Nephron (organoid): ENCODE results near the gene CDH11.

ENCODE experiments used
- H3K27ac Mint-ChIP-seq, 3 experiments: 2 replicates each; pipeline ENCODE4 v1.8.0; 2020; ENCODE audit warnings: mixed read lengths in 3 of 3, mild to moderate bottlenecking in 2 of 3, moderate library complexity in 1 of 3
- H3K27me3 Mint-ChIP-seq: 2 replicates; pipeline ENCODE4 v1.8.0; 2021; ENCODE audit warnings: low read depth, mild to moderate bottlenecking, moderate library complexity, mixed read lengths
- H3K36me3 Mint-ChIP-seq: 2 replicates; pipeline ENCODE4 v1.8.0; 2020; ENCODE audit warnings: low read depth, mixed read lengths
- H3K4me1 Mint-ChIP-seq: 2 replicates; pipeline ENCODE4 v1.8.0; 2020; ENCODE audit warnings: mixed read lengths
- H3K4me3 Mint-ChIP-seq, 3 experiments: 2 replicates each; pipeline ENCODE4 v1.8.0; 2020; ENCODE audit warnings: mild to moderate bottlenecking in 3 of 3, mixed read lengths in 3 of 3, moderate library complexity in 2 of 3
- H3K9me3 Mint-ChIP-seq: 2 replicates; pipeline ENCODE4 v1.8.0; 2020; ENCODE audit warnings: mixed read lengths
- TF ChIP-seq, protein P1 (sequence below), 3 experiments: fragments of 200-600 bp; sonication (generic); IDR thresholded peaks; one replicate each; pipeline ENCODE4 v1.5.0; 2021; ENCODE audit warnings: antibody characterized with exemption in 3 of 3; ENCODE audit not compliant: unreplicated experiment in 3 of 3

Gene CDH11

DNA sequence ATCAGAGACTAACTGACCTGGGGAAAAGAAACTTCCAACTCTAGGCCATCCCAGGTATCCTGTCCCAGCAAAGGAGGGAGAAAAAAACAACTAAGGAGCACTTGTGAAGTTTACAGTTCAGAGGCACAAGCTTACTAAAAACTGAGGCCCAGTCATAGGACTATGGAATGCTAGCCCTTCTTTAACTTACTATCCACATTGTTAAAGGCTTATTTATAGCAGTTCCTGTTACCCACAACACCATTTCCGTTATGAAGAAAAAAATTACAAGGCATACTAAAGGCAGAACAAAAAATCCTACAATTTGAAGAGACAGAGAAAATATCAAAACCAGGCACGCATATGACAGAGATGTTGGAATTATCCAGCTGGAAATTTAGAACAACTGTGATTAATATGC is 159.1 kb downstream of the CDH11 start:
- Mint-ChIP-seq H3K9me3 (no peaks in the 10 kb centered on the region), H3K36me3 (peaks cover 68% of the 10 kb centered on the region), H3K4me3 (no peak overlapping the region), H3K27me3 (no peaks in the 10 kb centered on the region), H3K27ac (peak overlapping the region; percentile 37 to 75 (median 69)), H3K4me1 (peaks cover 37% of the 10 kb centered on the region)
- TF ChIP-seq, protein P1, sequence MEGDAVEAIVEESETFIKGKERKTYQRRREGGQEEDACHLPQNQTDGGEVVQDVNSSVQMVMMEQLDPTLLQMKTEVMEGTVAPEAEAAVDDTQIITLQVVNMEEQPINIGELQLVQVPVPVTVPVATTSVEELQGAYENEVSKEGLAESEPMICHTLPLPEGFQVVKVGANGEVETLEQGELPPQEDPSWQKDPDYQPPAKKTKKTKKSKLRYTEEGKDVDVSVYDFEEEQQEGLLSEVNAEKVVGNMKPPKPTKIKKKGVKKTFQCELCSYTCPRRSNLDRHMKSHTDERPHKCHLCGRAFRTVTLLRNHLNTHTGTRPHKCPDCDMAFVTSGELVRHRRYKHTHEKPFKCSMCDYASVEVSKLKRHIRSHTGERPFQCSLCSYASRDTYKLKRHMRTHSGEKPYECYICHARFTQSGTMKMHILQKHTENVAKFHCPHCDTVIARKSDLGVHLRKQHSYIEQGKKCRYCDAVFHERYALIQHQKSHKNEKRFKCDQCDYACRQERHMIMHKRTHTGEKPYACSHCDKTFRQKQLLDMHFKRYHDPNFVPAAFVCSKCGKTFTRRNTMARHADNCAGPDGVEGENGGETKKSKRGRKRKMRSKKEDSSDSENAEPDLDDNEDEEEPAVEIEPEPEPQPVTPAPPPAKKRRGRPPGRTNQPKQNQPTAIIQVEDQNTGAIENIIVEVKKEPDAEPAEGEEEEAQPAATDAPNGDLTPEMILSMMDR (IDR thresholded peaks at IDR 0.05; ENCODE audit: unreplicated experiment in 3 of 3) = no peak

DNA sequence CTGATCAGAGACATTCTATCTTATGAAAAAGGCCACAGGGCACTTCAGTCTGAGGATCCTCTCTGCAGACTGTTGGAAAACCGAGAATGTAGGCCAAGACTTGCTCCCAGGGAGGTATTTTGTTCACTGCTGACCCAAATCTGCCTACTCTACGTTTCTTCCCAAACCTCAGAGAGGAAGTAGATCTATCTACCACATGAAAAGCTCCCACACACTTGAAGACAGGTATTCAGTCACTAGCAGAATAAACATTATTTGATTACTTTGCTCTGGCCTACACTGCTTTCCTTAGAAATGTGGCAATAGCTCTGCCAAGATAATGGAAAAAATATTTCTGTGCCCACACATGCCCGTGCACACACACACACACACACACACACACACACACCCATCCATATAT is 164.6 kb downstream of the CDH11 start:
- peaks cover 61% of the 10 kb centered on the region for H3K36me3 Mint-ChIP-seq
- no peaks in the 10 kb centered on the region for H3K9me3 Mint-ChIP-seq
- H3K4me1 Mint-ChIP-seq = peaks cover 36% of the 10 kb centered on the region
- H3K4me3 Mint-ChIP-seq = no peak overlapping the region
- TF ChIP-seq, protein P1 (IDR thresholded peaks at IDR 0.05; ENCODE audit: unreplicated experiment in 3 of 3) = no peak
- peak overlapping the region in 2 of 3 experiments; percentile 43 to 70 for H3K27ac Mint-ChIP-seq
- H3K27me3 Mint-ChIP-seq = no peaks in the 10 kb centered on the region

DNA sequence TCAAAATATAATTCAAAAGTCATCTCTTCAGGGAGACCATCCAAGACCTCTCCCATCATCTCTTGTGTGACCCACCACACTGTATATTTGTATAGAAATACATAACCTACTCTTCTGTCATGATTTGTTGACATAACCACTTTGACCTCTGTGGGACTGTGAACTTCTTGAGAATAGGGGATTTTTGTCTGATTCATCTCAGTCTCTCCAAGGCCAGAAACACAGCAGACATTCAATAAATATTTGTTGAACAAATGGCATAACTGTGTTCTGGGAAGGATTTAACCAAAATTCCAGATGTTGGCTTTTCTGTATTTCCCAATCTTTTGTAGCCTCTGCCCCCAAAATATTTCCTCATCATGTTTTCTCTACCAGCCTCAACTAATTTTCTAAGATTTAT is 169.7 kb downstream of the CDH11 start:
- TF ChIP-seq, protein P1 (IDR thresholded peaks at IDR 0.05; ENCODE audit: unreplicated experiment in 3 of 3) = no peak
- H3K4me3 Mint-ChIP-seq = no peak overlapping the region
- H3K36me3 Mint-ChIP-seq = peaks cover 76% of the 10 kb centered on the region
- no peaks in the 10 kb centered on the region for H3K9me3 Mint-ChIP-seq
- peaks cover 17% of the 10 kb centered on the region for H3K4me1 Mint-ChIP-seq
- peak overlapping the region; percentile 70 to 89 (median 81) for H3K27ac Mint-ChIP-seq
- H3K27me3 Mint-ChIP-seq = no peaks in the 10 kb centered on the region

DNA sequence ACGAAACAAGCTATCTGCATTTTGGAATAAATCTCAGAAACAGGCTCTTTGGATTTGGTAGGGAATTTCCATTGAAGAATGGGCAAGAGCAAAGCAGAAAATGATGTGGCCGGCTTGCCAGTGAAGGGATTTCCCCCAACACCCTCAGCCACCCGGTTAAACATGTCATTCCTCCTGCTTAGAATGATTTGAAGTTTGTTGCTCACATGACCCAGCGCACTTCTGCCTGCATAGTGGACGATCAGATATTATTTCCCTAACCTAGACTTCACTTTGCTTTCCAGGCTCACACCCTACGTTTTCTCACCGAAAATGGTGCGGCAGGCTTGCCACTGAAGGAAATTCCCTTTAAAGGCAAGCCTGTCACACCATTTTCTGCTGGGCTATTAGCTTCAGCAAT is 170.7 kb downstream of the CDH11 start:
- Mint-ChIP-seq H3K27me3 (no peaks in the 10 kb centered on the region), H3K4me1 (peaks cover 12% of the 10 kb centered on the region), H3K27ac (peak overlapping the region in 2 of 3 experiments; percentile 41 to 81), H3K36me3 (peaks cover 74% of the 10 kb centered on the region), H3K4me3 (no peak overlapping the region), H3K9me3 (no peaks in the 10 kb centered on the region)
- TF ChIP-seq, protein P1 (IDR thresholded peaks at IDR 0.05; ENCODE audit: unreplicated experiment in 3 of 3) = no peak

DNA sequence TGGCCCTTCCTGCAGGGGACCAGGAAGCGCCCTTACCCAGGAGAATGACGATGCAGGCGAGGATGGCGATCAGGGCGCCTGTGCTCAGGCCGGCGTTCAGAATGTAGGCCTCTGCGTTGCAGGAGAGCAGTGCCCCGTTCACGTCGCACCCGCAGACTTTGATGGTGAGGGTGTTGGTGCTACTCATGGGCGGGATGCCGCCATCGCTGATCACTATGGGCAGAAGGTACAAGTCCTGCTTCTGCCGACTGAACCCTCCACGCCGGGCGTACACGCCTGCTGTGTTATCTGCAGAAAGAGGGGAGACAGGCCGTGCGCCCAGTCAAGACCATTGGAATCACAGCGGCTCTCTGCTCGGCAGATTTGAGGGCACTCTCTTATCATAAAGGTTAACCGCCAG is 171.1 kb downstream of the CDH11 start:
- H3K27ac Mint-ChIP-seq = peak overlapping the region in 1 of 3 experiments; percentile 41
- TF ChIP-seq, protein P1 (IDR thresholded peaks at IDR 0.05; ENCODE audit: unreplicated experiment in 3 of 3) = no peak
- H3K9me3 Mint-ChIP-seq = no peaks in the 10 kb centered on the region
- no peaks in the 10 kb centered on the region for H3K27me3 Mint-ChIP-seq
- H3K4me3 Mint-ChIP-seq = no peak overlapping the region
- H3K4me1 Mint-ChIP-seq = peaks cover 16% of the 10 kb centered on the region
- peaks cover 76% of the 10 kb centered on the region for H3K36me3 Mint-ChIP-seq

DNA sequence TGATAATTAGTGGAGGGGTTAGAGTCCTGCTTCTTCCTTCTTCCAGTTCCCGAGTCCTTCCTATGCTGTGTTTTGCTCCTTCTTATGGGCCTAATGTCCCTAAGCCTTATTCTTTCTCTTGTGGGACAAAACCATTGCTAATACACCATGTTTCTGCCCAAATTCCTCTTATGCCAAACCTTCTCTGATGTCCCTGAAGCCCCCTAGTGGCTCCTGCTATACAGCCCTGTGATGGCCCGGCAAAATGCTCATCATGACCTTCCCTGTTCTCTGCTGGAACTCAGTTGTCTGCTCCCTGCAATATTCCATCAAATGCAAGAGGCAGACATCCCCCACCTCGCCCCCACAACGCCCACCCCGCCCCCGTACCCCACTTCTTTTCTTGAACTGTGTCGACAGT is 171.6 kb downstream of the CDH11 start:
- H3K4me1 Mint-ChIP-seq = peaks cover 16% of the 10 kb centered on the region
- peaks cover 73% of the 10 kb centered on the region for H3K36me3 Mint-ChIP-seq
- no peak overlapping the region for H3K4me3 Mint-ChIP-seq
- H3K27me3 Mint-ChIP-seq = no peaks in the 10 kb centered on the region
- TF ChIP-seq, protein P1 (IDR thresholded peaks at IDR 0.05; ENCODE audit: unreplicated experiment in 3 of 3) = no peak
- H3K9me3 Mint-ChIP-seq = no peaks in the 10 kb centered on the region
- peak overlapping the region in 2 of 3 experiments; percentile 64 to 75 for H3K27ac Mint-ChIP-seq
